A673 (cell line): ENCODE results near the gene LDHAL6A.

ENCODE experiments used
- EZH2 ChIP-seq: fragments of 200-600 bp; sonication (generic); IDR thresholded peaks from 2 replicates; pipeline ENCODE4 v1.6.1; 2017; ENCODE audit warnings: borderline replicate concordance, low read depth, mild to moderate bottlenecking, mixed read lengths, antibody characterized with exemption, low read length; ENCODE audit not compliant: poor library complexity, severe bottlenecking
- TF ChIP-seq, protein P1 (sequence below): fragments of 300-800, 200-600 bp; sonication (generic); conservative IDR thresholded peaks from 2 replicates; pipeline ENCODE4 v1.5.1; 2017; ENCODE audit warnings: low read depth, mild to moderate bottlenecking, antibody characterized with exemption, low read length, moderate library complexity, mixed read lengths

GRCh38 chr11:18449251-18449650, 6.4 kb upstream of the LDHAL6A start:
- TF ChIP-seq, protein P1, sequence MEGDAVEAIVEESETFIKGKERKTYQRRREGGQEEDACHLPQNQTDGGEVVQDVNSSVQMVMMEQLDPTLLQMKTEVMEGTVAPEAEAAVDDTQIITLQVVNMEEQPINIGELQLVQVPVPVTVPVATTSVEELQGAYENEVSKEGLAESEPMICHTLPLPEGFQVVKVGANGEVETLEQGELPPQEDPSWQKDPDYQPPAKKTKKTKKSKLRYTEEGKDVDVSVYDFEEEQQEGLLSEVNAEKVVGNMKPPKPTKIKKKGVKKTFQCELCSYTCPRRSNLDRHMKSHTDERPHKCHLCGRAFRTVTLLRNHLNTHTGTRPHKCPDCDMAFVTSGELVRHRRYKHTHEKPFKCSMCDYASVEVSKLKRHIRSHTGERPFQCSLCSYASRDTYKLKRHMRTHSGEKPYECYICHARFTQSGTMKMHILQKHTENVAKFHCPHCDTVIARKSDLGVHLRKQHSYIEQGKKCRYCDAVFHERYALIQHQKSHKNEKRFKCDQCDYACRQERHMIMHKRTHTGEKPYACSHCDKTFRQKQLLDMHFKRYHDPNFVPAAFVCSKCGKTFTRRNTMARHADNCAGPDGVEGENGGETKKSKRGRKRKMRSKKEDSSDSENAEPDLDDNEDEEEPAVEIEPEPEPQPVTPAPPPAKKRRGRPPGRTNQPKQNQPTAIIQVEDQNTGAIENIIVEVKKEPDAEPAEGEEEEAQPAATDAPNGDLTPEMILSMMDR, result no peak
- no peak for TF ChIP-seq EZH2
